ENCODE data around the gene ZNF581. TPM values are rescaled to one million over a fixed set of nuclear protein-coding genes. Genes with fewer than 3 reads are reported as not detected.

ZNF581 gene
- total RNA-seq, 2 donors from 2014 or later: 16.0 to 20.3 TPM

- intact Hi-C loops (cut with DNase I): no loop called here
- DNase-seq: no peak
Observed at GRCh38 chr19:55621673-55622231, 21.7 kb upstream of the ZNF581 start.

DNA sequence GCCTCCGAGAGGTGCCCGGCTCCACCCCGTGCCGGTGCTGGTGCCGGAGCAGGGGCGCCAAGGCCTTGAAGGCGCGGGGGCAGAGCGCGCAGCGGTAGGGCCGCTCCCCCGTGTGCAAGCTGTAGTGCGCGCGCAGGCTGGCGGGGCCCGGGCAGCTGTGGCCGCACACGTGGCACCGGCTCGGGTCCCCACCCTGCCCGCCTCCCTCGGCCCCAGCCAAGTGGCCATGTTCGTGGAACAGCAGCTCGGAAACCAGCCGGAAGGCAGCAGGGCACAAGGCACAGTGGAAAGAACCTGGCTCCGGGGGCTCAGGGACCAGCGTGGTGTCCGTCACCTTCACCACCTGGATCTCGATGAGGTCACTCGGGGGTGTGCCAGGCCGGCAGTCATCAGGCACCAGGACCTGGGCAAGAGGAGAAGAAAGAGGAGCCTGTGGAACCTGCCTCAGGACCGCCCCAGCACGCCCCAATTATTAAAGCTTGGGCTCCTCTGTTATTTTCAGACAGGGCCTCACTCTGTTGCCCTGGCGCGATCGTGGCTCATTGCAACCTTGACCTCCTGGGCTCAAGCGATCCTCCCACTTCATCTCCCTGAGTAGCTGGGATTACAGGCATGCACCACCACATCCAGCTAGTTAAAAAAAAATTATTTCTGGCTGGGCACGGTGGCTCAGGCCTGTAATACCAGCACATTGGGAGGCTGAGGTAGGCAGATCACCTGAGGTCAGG lies 21.0 kb upstream of the ZNF581 start:
- TF ChIP-seq, protein P1, sequence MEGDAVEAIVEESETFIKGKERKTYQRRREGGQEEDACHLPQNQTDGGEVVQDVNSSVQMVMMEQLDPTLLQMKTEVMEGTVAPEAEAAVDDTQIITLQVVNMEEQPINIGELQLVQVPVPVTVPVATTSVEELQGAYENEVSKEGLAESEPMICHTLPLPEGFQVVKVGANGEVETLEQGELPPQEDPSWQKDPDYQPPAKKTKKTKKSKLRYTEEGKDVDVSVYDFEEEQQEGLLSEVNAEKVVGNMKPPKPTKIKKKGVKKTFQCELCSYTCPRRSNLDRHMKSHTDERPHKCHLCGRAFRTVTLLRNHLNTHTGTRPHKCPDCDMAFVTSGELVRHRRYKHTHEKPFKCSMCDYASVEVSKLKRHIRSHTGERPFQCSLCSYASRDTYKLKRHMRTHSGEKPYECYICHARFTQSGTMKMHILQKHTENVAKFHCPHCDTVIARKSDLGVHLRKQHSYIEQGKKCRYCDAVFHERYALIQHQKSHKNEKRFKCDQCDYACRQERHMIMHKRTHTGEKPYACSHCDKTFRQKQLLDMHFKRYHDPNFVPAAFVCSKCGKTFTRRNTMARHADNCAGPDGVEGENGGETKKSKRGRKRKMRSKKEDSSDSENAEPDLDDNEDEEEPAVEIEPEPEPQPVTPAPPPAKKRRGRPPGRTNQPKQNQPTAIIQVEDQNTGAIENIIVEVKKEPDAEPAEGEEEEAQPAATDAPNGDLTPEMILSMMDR (IDR thresholded peaks at IDR 0.05): no peak
- H3K4me3 ChIP-seq: no peak overlapping the region
- H3K9ac ChIP-seq (ENCODE audit: low read depth in 2 of 2, low read length in 2 of 2): no peak overlapping the region
- H3K4me1 ChIP-seq: peaks cover 4% of the 10 kb centered on the region
- H3K27me3 ChIP-seq: no peaks in the 10 kb centered on the region
- no peaks in the 10 kb centered on the region for H3K9me3 ChIP-seq
- no peak overlapping the region for H3K27ac ChIP-seq
- no peaks in the 10 kb centered on the region for H3K36me3 ChIP-seq
- intact Hi-C loops (cut with DNase I): no loop called here
- no peak for DNase-seq

More at GRCh38 chr19:55621673-55622231, 21.7 kb upstream of the ZNF581 start:
- Histone ChIP-seq H3K27ac (no peak overlapping the region), H3K27me3 (no peaks in the 10 kb centered on the region), H3K9ac (ENCODE audit: low read depth in 2 of 2, low read length in 2 of 2) (no peak overlapping the region), H3K9me3 (no peaks in the 10 kb centered on the region), H3K36me3 (no peaks in the 10 kb centered on the region), H3K4me3 (no peak overlapping the region), H3K4me1 (peaks cover 4% of the 10 kb centered on the region)
- TF ChIP-seq, protein P1 (IDR thresholded peaks at IDR 0.05): no peak

DNA sequence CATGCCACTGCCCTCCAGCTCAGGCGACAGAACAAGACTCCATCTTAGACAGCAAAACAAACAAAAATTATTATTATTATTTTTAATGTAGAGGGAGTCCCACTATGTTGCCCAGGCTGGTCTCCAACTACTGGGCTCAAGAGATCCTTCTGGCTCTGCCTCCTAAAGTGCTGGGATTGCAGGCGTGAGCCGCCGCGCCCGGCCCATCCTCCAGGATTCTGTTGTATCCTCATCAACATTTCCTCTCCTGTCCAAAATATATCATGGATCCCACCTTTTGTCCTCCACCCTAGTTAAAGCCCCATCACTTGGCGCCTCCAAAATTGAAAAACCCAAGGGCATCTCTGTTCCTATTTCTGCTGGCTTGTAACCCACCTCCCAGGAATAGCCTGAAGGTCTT lies 20.3 kb upstream of the ZNF581 start:
- no peak overlapping the region for H3K9ac ChIP-seq (ENCODE audit: low read depth in 2 of 2, low read length in 2 of 2)
- no peak overlapping the region for H3K27ac ChIP-seq
- no peak overlapping the region for H3K4me3 ChIP-seq
- TF ChIP-seq, protein P1 (IDR thresholded peaks at IDR 0.05): no peak
- no peak for DNase-seq
- H3K9me3 ChIP-seq: no peaks in the 10 kb centered on the region
- intact Hi-C loops (cut with DNase I): no loop called here
- H3K27me3 ChIP-seq: no peaks in the 10 kb centered on the region
- H3K36me3 ChIP-seq: no peaks in the 10 kb centered on the region
- H3K4me1 ChIP-seq: peaks cover 4% of the 10 kb centered on the region

DNA sequence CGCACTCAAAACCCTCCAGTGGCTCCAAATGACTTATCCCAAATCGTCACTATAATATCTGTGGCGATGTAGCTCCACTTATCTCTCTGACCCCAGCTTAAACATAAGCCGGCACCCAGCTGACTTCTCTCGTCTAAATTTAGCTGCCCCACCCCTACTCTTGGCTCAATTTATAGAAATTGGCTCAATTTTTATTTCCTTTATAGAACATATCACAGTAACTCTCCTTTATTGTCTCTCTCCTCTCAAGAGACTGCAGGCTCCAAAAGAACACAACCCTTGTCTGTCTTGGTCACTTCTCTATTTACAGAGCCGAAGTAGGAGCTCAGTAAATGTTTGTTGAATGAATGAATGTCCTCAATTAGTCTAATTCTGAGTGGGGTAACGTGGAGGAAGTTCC lies 19.9 kb upstream of the ZNF581 start:
- Histone ChIP-seq H3K9ac (ENCODE audit: low read depth in 2 of 2, low read length in 2 of 2) (no peak overlapping the region), H3K36me3 (no peaks in the 10 kb centered on the region), H3K27me3 (no peaks in the 10 kb centered on the region), H3K4me1 (peaks cover 4% of the 10 kb centered on the region), H3K27ac (no peak overlapping the region), H3K9me3 (no peaks in the 10 kb centered on the region), H3K4me3 (no peak overlapping the region)
- intact Hi-C loops (cut with DNase I): no loop called here
- no peak for DNase-seq
- TF ChIP-seq, protein P1 (IDR thresholded peaks at IDR 0.05): no peak

DNA sequence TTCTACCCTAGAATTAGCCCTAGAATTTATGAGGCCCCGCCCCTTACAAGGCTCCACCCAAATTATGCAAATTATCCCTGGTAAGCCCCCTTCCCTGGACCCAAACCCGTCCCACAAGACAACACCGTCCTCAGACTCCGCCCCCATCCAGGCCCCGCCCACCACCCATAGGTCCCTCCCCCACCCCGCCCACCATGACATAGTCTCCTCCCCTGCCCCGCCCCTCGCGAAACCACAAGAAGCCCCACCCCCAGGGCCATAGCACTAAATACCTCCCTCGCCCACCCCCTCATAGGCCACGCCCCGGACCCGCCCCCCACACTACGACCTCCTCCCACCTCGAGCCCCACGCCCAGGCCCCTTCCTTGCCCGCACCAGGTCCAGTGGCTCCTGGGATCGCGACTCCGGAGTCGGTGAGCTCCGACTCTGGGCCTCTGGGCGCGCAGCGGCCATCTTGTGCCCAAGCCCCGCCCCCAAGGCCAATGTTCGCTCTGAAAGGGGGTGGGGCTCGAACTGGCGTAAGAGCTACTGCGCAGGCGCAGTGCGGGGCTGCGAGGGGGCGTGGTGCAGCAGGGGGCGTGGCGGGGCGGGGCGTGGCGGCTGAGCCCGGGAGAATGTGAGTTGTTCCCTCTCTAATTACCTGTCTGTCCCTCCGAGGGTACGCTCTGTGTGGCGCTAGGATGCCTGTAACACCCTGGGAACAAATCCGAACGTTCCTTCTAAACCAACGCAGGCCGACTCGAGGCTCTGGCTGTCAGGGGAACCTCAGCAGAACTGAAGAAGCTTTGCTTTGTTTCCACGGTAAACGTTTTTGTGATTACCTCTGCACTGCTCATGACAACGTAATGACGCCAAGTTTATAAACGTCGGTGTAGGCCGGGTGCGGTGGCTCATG lies 19.1 kb upstream of the ZNF581 start, which contains the start of gene ZNF784:
Gene ZNF784 (minus strand): TSS at position 458 of the 895 bp plus-strand sequence. CDS start 5 bp downstream, at position 453.
- Histone ChIP-seq H3K4me3 (peak within 1 kb of the TSS; percentile 39), H3K9ac (ENCODE audit: low read depth in 2 of 2, low read length in 2 of 2) (peak within 1 kb of the TSS; percentile 16 to 47)

More for the DNA sequence above, 19.1 kb upstream of the ZNF581 start, which contains the start of gene ZNF784:
- peak; percentile 92 for DNase-seq
- peak within 1 kb of the TSS; percentile 83 for H3K27ac ChIP-seq
- H3K27me3 ChIP-seq: no peaks in the 10 kb centered on the region
- no peaks in the 10 kb centered on the region for H3K36me3 ChIP-seq
- TF ChIP-seq, protein P1 (IDR thresholded peaks at IDR 0.05): no peak
- no peaks in the 10 kb centered on the region for H3K9me3 ChIP-seq
- H3K4me1 ChIP-seq: peaks cover 4% of the 10 kb centered on the region
- intact Hi-C loops (cut with DNase I): no loop called here
